Brain pericyte (primary cell): ENCODE measurements around the gene DNER.
"Not testable (repeated sequence)": the region's sequence is repeated elsewhere in the genome, so short reads cannot be mapped to it uniquely, and the experiment has no call there.

Source experiments
- DNase-seq: peaks from one replicate; pipeline ENCODE4 v3.0.0-alpha.2; 2012; ENCODE audit warnings: low read depth, low spot score

Gene DNER

DNA sequence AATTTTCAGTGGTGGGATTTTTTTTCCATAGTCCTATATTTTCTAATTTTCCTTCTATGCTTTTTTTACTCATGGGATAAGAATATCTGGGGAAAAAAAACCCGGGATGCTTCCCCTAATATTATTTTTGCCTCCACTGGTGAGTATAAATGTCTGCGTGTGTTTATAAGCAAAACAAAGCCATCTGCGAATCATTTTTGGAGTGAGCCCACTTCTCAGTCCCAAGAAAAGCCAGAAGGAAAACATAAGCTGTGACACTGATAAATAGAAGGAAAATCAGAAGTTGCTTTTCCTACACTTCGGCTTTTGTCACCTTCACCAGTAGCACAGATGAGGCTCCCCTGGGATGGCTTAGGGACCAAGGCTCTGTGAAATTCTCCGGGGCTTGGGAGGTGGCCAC, 308.6 kb downstream of the DNER start:
- peak; percentile 56 for DNase-seq

DNA sequence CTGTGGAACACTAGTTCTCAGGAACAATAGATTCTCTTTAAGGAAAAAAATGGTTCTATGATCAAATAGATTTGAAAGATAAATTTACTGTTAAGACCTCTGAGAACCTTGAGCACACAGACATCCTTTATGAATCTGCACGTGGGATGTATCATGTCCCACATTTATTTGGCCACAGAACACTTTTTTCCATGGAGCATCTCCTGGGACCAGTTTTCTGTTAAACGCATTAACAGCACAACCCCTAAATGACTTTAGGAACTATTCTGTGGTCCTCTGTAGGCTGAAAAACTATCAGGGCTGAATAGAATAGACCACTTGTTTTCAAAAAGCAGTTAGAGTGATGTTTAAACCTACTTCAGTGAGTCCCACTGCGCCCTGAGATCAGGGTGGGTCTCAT, 311.1 kb downstream of the DNER start:
- DNase-seq, result no peak

DNA sequence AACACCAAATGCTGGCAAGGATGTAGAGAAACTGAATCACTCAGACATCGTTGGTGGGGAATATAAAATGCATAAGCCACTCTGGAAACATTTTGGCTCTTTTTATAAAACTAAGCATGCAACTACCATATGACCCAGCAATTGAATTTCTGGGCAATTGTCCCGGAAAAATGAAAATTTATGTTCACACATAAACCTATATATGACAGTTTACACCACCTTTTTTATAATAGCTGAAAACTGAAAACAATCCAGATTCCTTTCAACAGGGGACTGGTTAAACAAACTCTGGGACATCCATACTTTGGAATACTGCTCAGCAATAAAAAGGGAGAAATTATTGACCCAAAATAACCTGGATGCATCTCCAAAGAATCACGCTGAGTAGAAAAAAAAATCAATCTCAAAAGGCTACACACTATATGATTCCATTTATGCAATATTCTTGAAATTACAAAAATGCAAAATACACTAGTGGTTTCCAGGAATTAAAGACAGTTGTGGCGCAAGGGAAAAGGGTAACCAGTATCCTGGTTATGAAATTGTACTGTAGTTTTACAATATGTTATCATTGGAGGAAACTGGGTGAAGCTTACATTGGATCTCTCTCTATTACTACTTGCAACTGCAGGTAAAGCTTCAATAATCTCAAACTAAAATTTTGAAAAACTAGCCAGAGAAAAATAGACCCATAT, 313.0 kb downstream of the DNER start:
- no peak for DNase-seq

- no peak for DNase-seq
Observed at GRCh38 chr2:229393926-229394325, 320.4 kb downstream of the DNER start.

- no peak for DNase-seq
Observed at GRCh38 chr2:229392196-229392595, 322.2 kb downstream of the DNER start.

DNA sequence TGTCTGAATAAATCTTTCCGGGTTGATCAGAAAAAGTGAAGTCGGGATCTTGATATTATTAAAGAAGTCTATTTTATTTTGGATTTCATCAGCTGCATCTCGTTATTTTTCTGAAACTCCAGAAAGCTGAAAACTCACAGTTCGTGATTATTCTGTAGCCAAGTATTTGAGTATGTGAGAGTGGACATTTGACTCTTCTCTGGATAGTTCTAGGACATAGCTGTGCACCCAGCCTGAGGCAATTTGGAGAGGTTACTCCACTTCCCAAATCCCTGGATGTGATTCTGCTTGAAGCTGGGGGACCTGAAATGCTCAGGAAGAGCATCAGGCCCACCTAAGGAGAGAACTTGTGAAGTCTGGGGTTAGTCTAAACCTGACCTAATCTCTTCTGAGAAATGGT, 325.6 kb downstream of the DNER start:
- DNase-seq, result no peak

DNA sequence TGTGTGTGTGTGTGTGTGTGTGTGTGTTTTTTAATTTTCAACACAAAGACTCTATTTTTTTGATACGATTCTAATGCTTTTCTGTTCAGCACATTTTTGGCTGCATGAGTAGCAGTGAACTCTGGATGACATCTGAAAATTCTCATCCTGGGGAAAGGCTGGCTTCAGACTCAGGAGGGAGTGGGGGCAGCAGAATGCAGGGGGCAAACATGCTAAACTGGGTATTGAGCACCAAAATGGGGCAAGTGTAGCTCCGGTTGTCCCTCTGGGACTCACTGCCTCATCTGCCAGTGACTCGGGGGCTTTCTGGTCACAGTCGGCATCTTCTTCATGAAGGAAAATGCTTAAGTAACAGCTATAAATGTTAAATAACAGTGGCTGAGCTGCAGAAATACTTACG, 326.5 kb downstream of the DNER start:
- no peak for DNase-seq

DNA sequence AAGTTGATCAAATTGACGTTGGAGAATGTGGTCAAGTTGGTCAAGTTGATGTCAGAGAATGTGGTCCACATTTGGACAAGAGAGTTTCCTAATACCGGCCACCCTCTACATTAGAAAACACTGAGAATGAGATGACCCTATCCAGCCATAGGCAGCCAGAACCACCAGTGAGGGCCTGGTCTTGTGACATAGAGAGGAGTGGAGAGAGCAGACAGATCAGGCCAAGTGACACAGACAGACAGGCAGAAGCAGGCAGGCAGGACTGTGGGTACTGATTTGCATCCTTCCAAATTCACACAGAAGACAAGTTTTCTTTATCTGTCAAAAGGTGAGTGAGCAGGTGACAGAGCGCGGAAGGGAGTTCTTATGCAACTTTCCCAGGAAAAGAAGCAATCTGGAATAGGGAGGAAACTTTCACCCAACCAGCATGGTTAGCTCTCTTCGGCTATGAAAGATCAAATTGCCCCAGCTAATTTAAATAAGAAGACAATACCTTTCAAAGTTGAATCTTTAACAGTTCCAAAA, 334.2 kb downstream of the DNER start:
- DNase-seq, result no peak

- DNase-seq, result no peak
Observed at GRCh38 chr2:229378386-229378785, 336.0 kb downstream of the DNER start.

DNA sequence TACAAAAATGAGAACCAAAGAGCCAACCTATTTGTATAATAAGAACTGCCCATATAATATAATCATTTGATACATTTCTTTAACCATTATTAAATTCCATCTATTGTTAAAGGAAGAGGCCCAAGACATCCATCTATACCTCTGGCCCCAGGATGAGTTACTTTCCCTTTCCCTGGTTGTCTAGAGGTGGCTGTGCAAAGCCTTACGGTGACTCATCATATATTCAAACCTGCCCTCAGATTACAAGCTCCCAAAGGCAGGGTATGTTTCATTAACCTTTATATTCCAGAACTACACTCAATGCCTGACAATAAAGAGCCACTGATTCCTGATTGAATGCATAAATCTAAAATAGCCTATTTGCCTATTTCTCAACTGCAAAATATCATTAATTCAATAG, 337.5 kb downstream of the DNER start:
- DNase-seq, result no peak

DNA sequence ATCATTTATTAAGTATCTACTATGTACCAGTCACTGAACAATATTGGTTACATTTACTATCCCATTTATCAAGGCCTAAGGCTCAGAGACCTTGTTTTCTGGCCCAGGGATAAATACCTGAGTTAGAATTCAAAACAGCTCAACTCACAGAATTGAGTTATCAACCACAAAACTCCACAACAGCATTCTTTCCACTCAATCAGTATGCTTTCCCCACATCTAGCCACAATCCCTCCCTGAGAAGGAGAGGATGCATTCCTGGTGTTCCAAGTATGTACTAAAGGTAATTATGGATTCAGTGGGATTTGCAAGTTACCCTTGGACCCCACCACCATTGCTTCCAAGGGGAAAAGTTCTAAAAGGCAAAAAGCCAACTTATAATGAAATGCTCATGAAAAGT, 339.1 kb downstream of the DNER start:
- no peak for DNase-seq

- DNase-seq, result not testable (repeated sequence)
Observed at GRCh38 chr2:229373311-229373710, 341.0 kb downstream of the DNER start.

DNA sequence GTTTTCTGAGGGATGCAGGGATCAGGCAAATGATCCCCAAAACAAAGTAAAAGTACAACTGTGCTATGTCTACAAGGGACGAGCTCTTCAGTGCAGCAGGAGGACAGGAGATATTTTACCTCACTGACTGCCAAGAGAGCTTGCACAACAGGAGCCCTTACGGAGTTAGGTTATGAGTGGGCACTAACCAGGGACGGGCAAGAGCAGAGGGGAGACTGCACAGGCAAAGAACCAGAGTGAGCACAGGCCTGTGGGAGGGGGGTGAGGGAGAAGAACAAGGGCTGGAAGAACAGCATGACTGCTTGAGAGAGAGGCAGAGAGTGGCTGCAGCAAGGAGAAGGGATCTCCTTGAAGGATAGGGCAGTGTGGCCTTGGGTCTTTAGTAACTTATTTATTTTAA, 342.1 kb downstream of the DNER start:
- DNase-seq, result no peak

- no peak for DNase-seq
Observed at GRCh38 chr2:229371086-229371485, 343.3 kb downstream of the DNER start.

DNA sequence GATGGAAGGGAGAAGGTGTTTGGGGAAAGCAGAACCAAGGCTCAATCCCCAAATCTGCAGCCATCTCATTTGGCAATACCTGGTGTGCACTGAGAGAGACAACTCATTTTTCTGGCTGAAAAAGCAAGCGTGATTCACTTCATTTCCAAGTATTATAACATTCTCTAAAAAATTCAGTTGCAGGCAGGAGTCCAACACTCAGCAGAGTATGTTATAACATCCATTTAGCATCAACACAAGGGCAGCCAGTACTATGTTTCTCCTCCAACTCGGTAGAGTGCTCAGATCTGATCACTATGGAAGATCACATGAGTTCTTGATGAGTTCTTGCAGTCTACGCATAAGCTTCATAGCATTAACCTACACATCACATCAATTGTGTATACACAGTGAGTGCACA, 343.8 kb downstream of the DNER start:
- no peak for DNase-seq

- DNase-seq, result no peak
Observed at GRCh38 chr2:229363185-229363814, 351.1 kb downstream of the DNER start.

DNA sequence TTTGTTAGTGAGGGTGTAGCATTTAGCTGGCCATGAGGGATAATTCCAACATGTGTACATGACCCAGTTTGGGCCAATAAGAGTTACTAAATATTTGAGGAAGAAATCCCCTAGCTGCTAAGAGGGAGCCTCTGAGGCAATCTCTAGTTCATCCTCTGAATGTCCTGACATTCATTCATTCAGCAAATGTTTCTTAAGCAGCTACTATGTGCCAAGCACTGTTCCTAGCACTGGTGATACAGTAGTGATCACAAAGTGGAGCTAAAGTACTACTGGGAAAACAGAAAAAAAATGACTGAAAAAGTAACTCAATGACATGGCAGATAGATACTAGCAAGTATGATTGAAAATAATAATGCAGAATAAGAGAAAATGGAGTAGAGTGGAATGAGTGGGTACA, 363.5 kb downstream of the DNER start:
- DNase-seq, result no peak

GRCh38 chr2:229350117-229350805, 364.1 kb downstream of the DNER start:
- no peak for DNase-seq

DNA sequence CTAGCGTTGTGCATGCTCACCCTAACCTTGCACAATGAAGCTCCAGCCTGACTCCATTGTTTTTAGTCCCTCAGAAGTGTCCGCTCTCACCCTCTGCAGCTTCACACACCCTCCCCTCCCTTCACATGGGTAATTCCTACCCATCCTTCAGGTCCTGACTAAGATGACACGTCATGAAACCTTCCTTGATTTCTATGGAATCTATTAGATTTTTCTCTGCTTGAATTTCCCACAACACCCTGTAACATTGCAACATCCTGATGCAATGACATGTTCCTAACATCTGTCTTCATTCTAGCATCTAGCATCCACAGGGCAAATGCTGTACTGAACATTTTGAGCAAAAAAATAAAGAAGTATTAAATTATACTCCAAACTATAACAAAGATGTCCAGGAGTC, 366.2 kb downstream of the DNER start:
- DNase-seq, result no peak

DNA sequence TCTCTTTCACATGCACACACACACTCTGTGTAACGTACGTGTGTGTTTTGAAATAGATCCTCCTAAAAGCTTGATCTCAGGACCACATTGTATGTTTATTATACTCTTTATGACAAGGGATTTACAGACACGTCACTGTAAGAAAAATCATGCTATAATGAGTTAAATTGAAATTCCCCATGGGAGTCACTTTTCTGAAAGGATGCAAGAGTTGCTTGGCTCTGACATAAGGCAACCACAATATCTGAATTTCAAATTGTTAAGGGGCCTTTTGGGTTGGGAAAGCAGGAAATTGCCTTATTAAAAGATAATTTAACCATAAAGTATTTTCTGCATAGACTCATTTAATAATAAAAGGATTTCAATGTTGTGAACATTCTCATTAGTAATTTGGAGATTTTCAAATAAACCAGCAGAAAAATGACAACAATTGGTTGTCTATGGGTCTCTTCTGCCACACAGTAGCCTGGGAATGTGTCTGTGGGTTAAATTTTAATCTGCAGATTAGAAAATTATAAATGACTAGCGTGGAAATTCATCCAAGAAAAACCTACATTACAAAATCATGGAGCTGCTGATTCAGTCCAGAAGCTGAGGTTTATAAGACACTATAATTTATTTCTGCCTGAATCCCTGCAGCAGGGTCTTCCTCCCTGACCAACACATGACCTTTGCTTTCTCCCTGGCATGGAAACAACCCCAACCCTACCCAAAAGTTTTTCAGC, 367.4 kb downstream of the DNER start:
- no peak for DNase-seq

- DNase-seq, result no peak
Observed at GRCh38 chr2:229344955-229345354, 369.4 kb downstream of the DNER start.

DNA sequence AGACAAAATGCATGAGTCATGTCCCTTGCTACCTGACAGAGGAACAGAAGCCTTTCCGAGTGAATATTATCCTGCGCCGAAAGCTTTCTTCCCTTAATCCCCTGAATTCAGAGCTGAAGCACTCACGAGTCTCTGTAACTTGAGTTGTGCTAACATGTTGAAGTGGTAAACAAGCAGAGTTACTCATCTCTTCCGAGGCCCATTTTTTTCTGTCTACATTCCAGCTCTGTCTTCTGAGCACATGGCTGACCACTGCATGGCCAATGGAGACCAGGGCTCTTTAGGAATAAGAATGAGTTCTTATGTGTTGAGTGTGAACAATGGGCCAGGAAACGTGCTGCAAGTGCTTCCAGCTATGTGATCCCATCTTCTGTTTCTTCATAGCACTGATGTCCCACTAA, 370.2 kb downstream of the DNER start:
- no peak for DNase-seq
